ENCODE data around the gene ALDH1A3.

DNA sequence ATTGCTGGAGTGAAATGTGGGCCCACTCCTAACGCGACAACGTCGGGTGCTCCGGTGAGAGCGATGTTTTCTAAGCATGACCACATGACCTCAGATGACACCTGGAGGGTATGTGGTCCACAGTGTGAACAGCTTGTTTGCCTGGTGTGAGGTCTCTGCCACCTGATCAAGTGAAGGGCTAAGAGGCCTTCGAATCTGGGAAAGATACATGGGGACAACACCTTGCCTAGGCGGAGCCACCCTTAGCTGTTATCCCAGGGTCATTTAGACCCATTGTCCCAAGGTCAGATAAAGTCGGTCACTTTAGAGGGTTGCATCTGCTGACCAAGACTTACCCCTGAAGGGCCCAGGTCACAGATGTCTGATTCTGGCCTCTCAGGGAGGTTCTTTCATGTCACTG, 34.9 kb upstream of the ALDH1A3 start:
- TF ChIP-seq, protein P1, sequence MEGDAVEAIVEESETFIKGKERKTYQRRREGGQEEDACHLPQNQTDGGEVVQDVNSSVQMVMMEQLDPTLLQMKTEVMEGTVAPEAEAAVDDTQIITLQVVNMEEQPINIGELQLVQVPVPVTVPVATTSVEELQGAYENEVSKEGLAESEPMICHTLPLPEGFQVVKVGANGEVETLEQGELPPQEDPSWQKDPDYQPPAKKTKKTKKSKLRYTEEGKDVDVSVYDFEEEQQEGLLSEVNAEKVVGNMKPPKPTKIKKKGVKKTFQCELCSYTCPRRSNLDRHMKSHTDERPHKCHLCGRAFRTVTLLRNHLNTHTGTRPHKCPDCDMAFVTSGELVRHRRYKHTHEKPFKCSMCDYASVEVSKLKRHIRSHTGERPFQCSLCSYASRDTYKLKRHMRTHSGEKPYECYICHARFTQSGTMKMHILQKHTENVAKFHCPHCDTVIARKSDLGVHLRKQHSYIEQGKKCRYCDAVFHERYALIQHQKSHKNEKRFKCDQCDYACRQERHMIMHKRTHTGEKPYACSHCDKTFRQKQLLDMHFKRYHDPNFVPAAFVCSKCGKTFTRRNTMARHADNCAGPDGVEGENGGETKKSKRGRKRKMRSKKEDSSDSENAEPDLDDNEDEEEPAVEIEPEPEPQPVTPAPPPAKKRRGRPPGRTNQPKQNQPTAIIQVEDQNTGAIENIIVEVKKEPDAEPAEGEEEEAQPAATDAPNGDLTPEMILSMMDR (IDR thresholded peaks at IDR 0.05): no peak
- no peak for TF ChIP-seq POLR2A (IDR thresholded peaks at IDR 0.05)
